ENCODE measurements around the gene IRAK2.

DNA sequence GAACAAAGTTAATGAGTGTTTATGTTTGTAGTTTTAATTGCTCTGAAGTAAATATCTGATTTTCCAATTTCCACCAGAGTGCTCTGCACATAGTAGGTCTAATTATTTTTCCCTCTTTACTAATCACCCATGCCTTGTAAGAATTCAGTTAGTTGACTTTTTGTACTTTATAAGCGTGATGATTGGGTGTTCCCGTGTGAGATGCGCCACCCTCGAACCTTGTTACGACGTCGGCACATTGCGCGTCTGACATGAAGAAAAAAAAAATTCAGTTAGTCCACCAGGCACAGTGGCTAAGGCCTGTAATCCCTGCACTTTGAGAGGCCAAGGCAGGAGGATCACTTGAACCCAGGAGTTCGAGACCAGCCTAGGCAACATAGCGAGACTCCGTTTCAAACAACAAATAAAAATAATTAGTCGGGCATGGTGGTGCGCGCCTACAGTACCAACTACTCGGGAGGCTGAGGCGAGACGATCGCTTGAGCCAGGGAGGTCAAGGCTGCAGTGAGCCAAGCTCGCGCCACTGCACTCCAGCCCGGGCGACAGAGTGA lies 23.6 kb upstream of the IRAK2 start:
- TF ChIP-seq, protein P1, sequence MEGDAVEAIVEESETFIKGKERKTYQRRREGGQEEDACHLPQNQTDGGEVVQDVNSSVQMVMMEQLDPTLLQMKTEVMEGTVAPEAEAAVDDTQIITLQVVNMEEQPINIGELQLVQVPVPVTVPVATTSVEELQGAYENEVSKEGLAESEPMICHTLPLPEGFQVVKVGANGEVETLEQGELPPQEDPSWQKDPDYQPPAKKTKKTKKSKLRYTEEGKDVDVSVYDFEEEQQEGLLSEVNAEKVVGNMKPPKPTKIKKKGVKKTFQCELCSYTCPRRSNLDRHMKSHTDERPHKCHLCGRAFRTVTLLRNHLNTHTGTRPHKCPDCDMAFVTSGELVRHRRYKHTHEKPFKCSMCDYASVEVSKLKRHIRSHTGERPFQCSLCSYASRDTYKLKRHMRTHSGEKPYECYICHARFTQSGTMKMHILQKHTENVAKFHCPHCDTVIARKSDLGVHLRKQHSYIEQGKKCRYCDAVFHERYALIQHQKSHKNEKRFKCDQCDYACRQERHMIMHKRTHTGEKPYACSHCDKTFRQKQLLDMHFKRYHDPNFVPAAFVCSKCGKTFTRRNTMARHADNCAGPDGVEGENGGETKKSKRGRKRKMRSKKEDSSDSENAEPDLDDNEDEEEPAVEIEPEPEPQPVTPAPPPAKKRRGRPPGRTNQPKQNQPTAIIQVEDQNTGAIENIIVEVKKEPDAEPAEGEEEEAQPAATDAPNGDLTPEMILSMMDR (IDR thresholded peaks at IDR 0.05; ENCODE audit: insufficient read depth, low read depth, low read length) = no peak
- TF ChIP-seq EZH2 (IDR thresholded peaks at IDR 0.05; ENCODE audit: insufficient read depth, low read length) = no peak

Data from astrocyte (in vitro differentiated cells and primary cell).